ENCODE data around the gene PRDM16. TPM values are rescaled to one million over a fixed set of nuclear protein-coding genes. Genes with fewer than 3 reads are reported as not detected.

PRDM16 gene
- total and polyA plus RNA-seq, 2 experiments from 2014 or later, result 0.14 to 0.16 TPM

DNA sequence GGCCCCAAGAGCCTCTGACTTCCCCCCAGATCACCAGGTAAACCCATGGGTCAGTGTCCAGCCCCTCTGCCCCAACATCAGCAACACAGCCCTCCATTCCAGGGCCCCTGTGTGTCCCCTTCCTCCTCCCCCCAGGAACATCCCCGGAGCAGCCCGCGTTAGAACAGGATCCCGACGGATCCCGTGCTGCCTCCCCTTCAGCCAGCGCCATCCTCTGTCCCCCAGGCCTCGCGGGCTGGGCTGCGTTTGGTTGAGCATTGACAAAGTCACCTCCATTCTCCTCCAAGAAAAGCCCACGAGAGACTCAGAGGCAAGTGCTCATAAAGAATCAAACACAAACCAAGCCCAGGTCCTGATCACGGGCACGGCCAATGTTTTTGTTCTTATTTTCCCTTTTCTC is 225.4 kb downstream of the PRDM16 start:
- H3K4me3 Mint-ChIP-seq, result no peak overlapping the region

More for the DNA sequence above, 225.4 kb downstream of the PRDM16 start:
- Mint-ChIP-seq H3K9me3 (no peaks in the 10 kb centered on the region; the same call in 2 of the 3 replicates), H3K36me3 (ENCODE audit: low read depth) (no peaks in the 10 kb centered on the region), H3K4me1 (no peaks in the 10 kb centered on the region), H3K27me3 (ENCODE audit: insufficient read depth, low read depth, poor library complexity) (peaks cover 5% of the 10 kb centered on the region), H3K27ac (no peak overlapping the region)
- H3K36me3 ChIP-seq (ENCODE audit: insufficient read depth), result no peaks in the 10 kb centered on the region
- no peak overlapping the region for H3K27ac ChIP-seq (ENCODE audit: low read depth)
- H3K4me3 ChIP-seq, result no peak overlapping the region
- no peaks in the 10 kb centered on the region for H4K20me1 ChIP-seq (replicated peaks; ENCODE audit: insufficient read depth)
- H3K4me2 ChIP-seq, result no peak overlapping the region
- DNase-seq (ENCODE audit: low spot score) (no peak), ATAC-seq (no peak)
- no peaks in the 10 kb centered on the region for H3K79me2 ChIP-seq (replicated peaks; ENCODE audit: insufficient read depth)
- no peaks in the 10 kb centered on the region for H3F3A ChIP-seq (replicated peaks; ENCODE audit: low read depth)
- H2AFZ ChIP-seq, result no peak overlapping the region
- no peaks in the 10 kb centered on the region for H3K27me3 ChIP-seq (ENCODE audit: insufficient read depth)
- no peaks in the 10 kb centered on the region for H3K4me1 ChIP-seq (ENCODE audit: insufficient read depth)
- TF ChIP-seq EZH2 (IDR thresholded peaks at IDR 0.05; ENCODE audit: low read depth, unreplicated experiment), result no peak
- TF ChIP-seq, protein P1, sequence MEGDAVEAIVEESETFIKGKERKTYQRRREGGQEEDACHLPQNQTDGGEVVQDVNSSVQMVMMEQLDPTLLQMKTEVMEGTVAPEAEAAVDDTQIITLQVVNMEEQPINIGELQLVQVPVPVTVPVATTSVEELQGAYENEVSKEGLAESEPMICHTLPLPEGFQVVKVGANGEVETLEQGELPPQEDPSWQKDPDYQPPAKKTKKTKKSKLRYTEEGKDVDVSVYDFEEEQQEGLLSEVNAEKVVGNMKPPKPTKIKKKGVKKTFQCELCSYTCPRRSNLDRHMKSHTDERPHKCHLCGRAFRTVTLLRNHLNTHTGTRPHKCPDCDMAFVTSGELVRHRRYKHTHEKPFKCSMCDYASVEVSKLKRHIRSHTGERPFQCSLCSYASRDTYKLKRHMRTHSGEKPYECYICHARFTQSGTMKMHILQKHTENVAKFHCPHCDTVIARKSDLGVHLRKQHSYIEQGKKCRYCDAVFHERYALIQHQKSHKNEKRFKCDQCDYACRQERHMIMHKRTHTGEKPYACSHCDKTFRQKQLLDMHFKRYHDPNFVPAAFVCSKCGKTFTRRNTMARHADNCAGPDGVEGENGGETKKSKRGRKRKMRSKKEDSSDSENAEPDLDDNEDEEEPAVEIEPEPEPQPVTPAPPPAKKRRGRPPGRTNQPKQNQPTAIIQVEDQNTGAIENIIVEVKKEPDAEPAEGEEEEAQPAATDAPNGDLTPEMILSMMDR (conservative IDR thresholded peaks at IDR 0.05; ENCODE audit: low read depth in 2 of 2), result no peak
- TF ChIP-seq JUNB (IDR thresholded peaks at IDR 0.05; ENCODE audit: unreplicated experiment), result no peak
- TF ChIP-seq NANOG (IDR thresholded peaks at IDR 0.05; ENCODE audit: borderline replicate concordance), result no peak
- TF ChIP-seq STAT1 (IDR thresholded peaks at IDR 0.05; ENCODE audit: unreplicated experiment), result no peak
- TF ChIP-seq ZNF462 (CRISPR knock-in tag; IDR thresholded peaks at IDR 0.05), result no peak
- TF ChIP-seq, protein P2, sequence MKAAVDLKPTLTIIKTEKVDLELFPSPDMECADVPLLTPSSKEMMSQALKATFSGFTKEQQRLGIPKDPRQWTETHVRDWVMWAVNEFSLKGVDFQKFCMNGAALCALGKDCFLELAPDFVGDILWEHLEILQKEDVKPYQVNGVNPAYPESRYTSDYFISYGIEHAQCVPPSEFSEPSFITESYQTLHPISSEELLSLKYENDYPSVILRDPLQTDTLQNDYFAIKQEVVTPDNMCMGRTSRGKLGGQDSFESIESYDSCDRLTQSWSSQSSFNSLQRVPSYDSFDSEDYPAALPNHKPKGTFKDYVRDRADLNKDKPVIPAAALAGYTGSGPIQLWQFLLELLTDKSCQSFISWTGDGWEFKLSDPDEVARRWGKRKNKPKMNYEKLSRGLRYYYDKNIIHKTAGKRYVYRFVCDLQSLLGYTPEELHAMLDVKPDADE (IDR thresholded peaks at IDR 0.05), result no peak
- no peak for TF ChIP-seq CREB1 (CRISPR knock-in tag; IDR thresholded peaks at IDR 0.05; ENCODE audit: low read depth)
- TF ChIP-seq ZNF331 (CRISPR knock-in tag; IDR thresholded peaks at IDR 0.05; ENCODE audit: low read depth), result no peak
- TF ChIP-seq, protein P3, sequence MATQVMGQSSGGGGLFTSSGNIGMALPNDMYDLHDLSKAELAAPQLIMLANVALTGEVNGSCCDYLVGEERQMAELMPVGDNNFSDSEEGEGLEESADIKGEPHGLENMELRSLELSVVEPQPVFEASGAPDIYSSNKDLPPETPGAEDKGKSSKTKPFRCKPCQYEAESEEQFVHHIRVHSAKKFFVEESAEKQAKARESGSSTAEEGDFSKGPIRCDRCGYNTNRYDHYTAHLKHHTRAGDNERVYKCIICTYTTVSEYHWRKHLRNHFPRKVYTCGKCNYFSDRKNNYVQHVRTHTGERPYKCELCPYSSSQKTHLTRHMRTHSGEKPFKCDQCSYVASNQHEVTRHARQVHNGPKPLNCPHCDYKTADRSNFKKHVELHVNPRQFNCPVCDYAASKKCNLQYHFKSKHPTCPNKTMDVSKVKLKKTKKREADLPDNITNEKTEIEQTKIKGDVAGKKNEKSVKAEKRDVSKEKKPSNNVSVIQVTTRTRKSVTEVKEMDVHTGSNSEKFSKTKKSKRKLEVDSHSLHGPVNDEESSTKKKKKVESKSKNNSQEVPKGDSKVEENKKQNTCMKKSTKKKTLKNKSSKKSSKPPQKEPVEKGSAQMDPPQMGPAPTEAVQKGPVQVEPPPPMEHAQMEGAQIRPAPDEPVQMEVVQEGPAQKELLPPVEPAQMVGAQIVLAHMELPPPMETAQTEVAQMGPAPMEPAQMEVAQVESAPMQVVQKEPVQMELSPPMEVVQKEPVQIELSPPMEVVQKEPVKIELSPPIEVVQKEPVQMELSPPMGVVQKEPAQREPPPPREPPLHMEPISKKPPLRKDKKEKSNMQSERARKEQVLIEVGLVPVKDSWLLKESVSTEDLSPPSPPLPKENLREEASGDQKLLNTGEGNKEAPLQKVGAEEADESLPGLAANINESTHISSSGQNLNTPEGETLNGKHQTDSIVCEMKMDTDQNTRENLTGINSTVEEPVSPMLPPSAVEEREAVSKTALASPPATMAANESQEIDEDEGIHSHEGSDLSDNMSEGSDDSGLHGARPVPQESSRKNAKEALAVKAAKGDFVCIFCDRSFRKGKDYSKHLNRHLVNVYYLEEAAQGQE (IDR thresholded peaks at IDR 0.05; ENCODE audit: unreplicated experiment), result no peak
- no peaks in the 10 kb centered on the region for H3K9me2 ChIP-seq (ENCODE audit: insufficient read depth)

All from GM23338 (cell line).